Peyer's patch (tissue), 4 donors: ENCODE measurements around the gene FBXO36. TPM values are rescaled to one million over a fixed set of nuclear protein-coding genes. Genes with fewer than 3 reads are reported as not detected.

Source experiments
- DNase-seq, 3 donors: peaks; one replicate each; pipeline ENCODE4 v3.0.0-alpha.2; 2017 to 2019
- H3K27ac ChIP-seq, 4 donors: fragments of 200-600 bp; sonication (generic); one replicate each; pipeline ENCODE4 v1.5.1; 2016 to 2019
- H3K27me3 ChIP-seq, 2 donors: fragments of 200-600 bp; sonication (generic); one replicate each; pipeline ENCODE4 v1.5.1; 2019
- H3K36me3 ChIP-seq, 3 donors: fragments of 200-600 bp; sonication (generic); one replicate each; pipeline ENCODE4 v1.5.1; 2016 to 2019
- H3K4me1 ChIP-seq, 4 donors: fragments of 200-600 bp; sonication (generic); one replicate each; pipeline ENCODE4 v1.5.1; 2016 to 2019
- H3K4me3 ChIP-seq, 4 donors: fragments of 200-600 bp; sonication (generic); 1 replicate in 3 of 4; 2 replicates in 1 of 4; pipeline ENCODE4 v1.5.1; 2016 to 2019; ENCODE audit warnings: mild to moderate bottlenecking in 1 of 4
- H3K9me3 ChIP-seq, 4 donors: fragments of 200-600 bp; sonication (generic); one replicate each; pipeline ENCODE4 v1.5.1; 2016 to 2019; ENCODE audit warnings: mild to moderate bottlenecking in 1 of 4
- CTCF ChIP-seq, 6 experiments: fragments of 450-650 bp in 4 of 6; fragments of 200-600 bp in 2 of 6; sonication (generic) in 1 of 6; IDR thresholded peaks; one replicate each; pipeline ENCODE4 v1.5.1; 2017 to 2019; ENCODE audit warnings: antibody characterized with exemption in 6 of 6, mild to moderate bottlenecking in 3 of 6, moderate library complexity in 1 of 6
- POLR2A ChIP-seq, 2 donors: fragments of 450-650 bp; IDR thresholded peaks; one replicate each; pipeline ENCODE4 v1.5.1; 2017; ENCODE audit warnings: antibody characterized with exemption in 2 of 2, mild to moderate bottlenecking in 2 of 2, moderate library complexity in 2 of 2
- total RNA-seq, 4 donors: library from RNA; depleted of rRNA; stranded (reverse); fragments of >200 nt; gene quantifications; one replicate each; pipeline ENCODE4 v1.1.0, GENCODE V29; 2016

The FBXO36 gene
- total RNA-seq, 4 donors from 2014 or later = 0.94 to 2.7 (median 2.6) TPM; not detected in 1

DNA sequence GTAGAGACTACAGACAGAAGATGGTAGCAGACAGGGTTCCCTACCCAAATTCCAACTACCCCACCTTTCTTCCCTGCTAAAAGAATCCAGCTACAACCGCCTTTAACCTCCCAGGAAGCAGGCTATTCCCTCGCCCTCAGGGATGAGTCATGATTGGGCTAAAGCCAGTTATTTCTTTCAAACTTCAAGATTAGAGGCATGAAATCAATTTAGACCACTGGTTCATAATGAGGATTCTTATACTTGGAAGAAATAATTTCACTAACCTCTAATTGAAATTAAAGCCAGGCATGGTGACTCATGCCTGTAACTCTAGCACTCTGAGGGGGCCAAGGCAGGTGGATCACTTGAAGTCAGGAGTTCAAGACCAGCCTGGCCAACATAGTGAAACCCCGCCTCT is 20.5 kb upstream of the FBXO36 start:
- TF ChIP-seq POLR2A (IDR thresholded peaks at IDR 0.05) (no peak), CTCF (IDR thresholded peaks at IDR 0.05) (no peak)
- Histone ChIP-seq H3K4me3 (no peak overlapping the region), H3K27ac (no peak overlapping the region), H3K4me1 (no peaks in the 10 kb centered on the region), H3K9me3 (no peaks in the 10 kb centered on the region), H3K27me3 (no peaks in the 10 kb centered on the region), H3K36me3 (peaks cover 0 to 21% (median 0%) of the 10 kb centered on the region in 3 donors)
- no peak for DNase-seq

- Histone ChIP-seq H3K9me3 (no peaks in the 10 kb centered on the region), H3K4me1 (no peaks in the 10 kb centered on the region), H3K36me3 (peaks cover 0 to 29% (median 0%) of the 10 kb centered on the region in 3 donors), H3K27me3 (no peaks in the 10 kb centered on the region), H3K4me3 (no peak overlapping the region), H3K27ac (no peak overlapping the region)
- TF ChIP-seq POLR2A (IDR thresholded peaks at IDR 0.05) = no peak
- TF ChIP-seq CTCF (IDR thresholded peaks at IDR 0.05) = no peak
- no peak for DNase-seq
Observed at GRCh38 chr2:229903037-229903436, 19.3 kb upstream of the FBXO36 start.

DNA sequence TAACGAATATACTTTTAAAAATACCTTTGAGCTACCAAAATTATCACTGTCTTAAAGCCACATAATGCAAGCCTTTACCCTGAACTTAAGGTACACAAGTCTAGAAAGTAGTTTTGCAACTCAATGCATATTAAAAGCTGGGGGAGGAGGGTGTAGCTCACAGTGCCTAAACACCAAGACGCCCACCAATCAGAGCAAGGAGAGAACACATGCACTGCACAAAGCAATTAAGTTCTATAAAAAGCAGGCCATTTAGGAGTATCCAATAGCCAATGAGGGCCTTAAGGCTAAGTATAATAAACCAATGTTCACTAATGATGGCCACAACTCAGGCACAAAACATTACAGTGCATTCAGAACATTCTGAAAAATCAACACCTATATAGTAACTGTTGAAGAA is 16.7 kb upstream of the FBXO36 start:
- TF ChIP-seq CTCF (IDR thresholded peaks at IDR 0.05) (no peak), POLR2A (IDR thresholded peaks at IDR 0.05) (no peak)
- Histone ChIP-seq H3K9me3 (no peaks in the 10 kb centered on the region), H3K4me3 (no peak overlapping the region), H3K27me3 (no peaks in the 10 kb centered on the region), H3K36me3 (peaks cover 0 to 30% (median 0%) of the 10 kb centered on the region in 3 donors), H3K4me1 (peaks cover 0 to 1% (median 0%) of the 10 kb centered on the region in 4 donors), H3K27ac (no peak overlapping the region)
- DNase-seq = no peak

- H3K4me3 ChIP-seq = no peak overlapping the region
- peaks cover 0 to 16% (median 0%) of the 10 kb centered on the region in 3 donors for H3K36me3 ChIP-seq
- no peak for DNase-seq
- no peaks in the 10 kb centered on the region for H3K9me3 ChIP-seq
- peaks cover 0 to 9% (median 4%) of the 10 kb centered on the region in 4 donors for H3K4me1 ChIP-seq
- TF ChIP-seq CTCF (IDR thresholded peaks at IDR 0.05) (no peak), POLR2A (IDR thresholded peaks at IDR 0.05) (no peak)
- no peaks in the 10 kb centered on the region for H3K27me3 ChIP-seq
- H3K27ac ChIP-seq = no peak overlapping the region
Observed at GRCh38 chr2:229909090-229909489, 13.2 kb upstream of the FBXO36 start.

- peaks cover 0 to 12% (median 4%) of the 10 kb centered on the region in 4 donors for H3K4me1 ChIP-seq
- DNase-seq = no peak
- no peak overlapping the region for H3K27ac ChIP-seq
- no peaks in the 10 kb centered on the region for H3K9me3 ChIP-seq
- TF ChIP-seq CTCF (IDR thresholded peaks at IDR 0.05) (no peak), POLR2A (IDR thresholded peaks at IDR 0.05) (no peak)
- peaks cover 0 to 16% (median 0%) of the 10 kb centered on the region in 3 donors for H3K36me3 ChIP-seq
- H3K27me3 ChIP-seq = no peaks in the 10 kb centered on the region
- H3K4me3 ChIP-seq = no peak overlapping the region
Observed at GRCh38 chr2:229910147-229910831, 12.0 kb upstream of the FBXO36 start.
